PC-3 (cell line): ENCODE measurements around the gene LRRC74A.

Experiments
- EZH2phosphoT487 ChIP-seq: fragments of 300-600 bp; sonication (generic); IDR thresholded peaks from 2 replicates; pipeline ENCODE4 v1.6.1; 2018; ENCODE audit warnings: mild to moderate bottlenecking, antibody characterized with exemption, low read length, borderline replicate concordance
- TF ChIP-seq, protein P1 (sequence below): fragments of 300-600 bp; sonication (generic); conservative IDR thresholded peaks from 2 replicates; pipeline ENCODE4 v1.5.1; 2017; ENCODE audit warnings: antibody characterized with exemption, low read depth, mild to moderate bottlenecking, low read length

DNA sequence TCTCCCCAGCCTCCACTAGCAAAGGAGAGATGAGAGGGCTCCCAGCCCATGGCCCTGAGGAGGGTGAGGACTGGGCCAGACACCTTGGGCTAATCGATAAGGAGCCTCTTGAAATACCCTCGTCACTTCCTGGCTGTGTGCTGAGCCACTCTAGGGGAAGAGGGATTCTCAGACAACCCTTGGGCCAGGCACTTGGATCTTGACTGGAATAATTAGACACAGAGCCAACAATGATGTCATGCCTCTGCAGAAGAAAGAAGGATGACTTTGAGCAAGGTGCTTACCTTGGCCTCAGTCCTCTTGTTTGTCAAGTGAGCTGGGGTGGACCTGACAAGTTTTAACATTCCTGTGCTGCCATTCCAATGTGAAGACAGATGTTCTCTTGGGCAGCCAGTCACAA, 83.1 kb downstream of the LRRC74A start:
- TF ChIP-seq, protein P1, sequence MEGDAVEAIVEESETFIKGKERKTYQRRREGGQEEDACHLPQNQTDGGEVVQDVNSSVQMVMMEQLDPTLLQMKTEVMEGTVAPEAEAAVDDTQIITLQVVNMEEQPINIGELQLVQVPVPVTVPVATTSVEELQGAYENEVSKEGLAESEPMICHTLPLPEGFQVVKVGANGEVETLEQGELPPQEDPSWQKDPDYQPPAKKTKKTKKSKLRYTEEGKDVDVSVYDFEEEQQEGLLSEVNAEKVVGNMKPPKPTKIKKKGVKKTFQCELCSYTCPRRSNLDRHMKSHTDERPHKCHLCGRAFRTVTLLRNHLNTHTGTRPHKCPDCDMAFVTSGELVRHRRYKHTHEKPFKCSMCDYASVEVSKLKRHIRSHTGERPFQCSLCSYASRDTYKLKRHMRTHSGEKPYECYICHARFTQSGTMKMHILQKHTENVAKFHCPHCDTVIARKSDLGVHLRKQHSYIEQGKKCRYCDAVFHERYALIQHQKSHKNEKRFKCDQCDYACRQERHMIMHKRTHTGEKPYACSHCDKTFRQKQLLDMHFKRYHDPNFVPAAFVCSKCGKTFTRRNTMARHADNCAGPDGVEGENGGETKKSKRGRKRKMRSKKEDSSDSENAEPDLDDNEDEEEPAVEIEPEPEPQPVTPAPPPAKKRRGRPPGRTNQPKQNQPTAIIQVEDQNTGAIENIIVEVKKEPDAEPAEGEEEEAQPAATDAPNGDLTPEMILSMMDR: no peak
- TF ChIP-seq EZH2phosphoT487: no peak
